Measurements from ENCODE around the gene NNT.

NNT gene

DNA sequence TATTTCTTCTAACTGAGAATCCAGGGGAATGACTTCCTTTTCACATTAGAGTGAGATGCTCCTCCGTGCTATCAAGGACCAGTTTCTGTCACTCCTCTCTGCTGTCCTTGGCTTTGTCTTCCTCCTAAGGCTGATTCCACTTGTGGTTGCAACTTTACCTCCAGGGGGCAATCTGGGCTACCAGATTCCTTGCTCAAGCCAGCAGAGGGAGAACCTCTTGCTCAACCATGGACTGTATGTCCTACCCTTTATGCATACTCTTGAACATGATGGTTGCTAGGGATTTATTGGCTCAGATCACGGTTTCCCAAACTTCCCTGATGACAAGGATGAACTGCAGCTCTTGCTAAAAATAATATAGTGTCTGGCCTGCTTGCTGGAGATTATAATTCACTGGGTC lies 24.0 kb downstream of the NNT start:
- Histone ChIP-seq H3K36me3 (ENCODE audit: insufficient read depth, low read length) (no peaks in the 10 kb centered on the region), H3K9ac (ENCODE audit: low read depth, low read length) (no peak overlapping the region), H3K9me3 (ENCODE audit: control insufficient read depth, insufficient read depth, low read length) (no peaks in the 10 kb centered on the region), H3K4me1 (ENCODE audit: insufficient read depth, low read length) (peaks cover 4% of the 10 kb centered on the region; the same call in 1 of the 2 replicates)

DNA sequence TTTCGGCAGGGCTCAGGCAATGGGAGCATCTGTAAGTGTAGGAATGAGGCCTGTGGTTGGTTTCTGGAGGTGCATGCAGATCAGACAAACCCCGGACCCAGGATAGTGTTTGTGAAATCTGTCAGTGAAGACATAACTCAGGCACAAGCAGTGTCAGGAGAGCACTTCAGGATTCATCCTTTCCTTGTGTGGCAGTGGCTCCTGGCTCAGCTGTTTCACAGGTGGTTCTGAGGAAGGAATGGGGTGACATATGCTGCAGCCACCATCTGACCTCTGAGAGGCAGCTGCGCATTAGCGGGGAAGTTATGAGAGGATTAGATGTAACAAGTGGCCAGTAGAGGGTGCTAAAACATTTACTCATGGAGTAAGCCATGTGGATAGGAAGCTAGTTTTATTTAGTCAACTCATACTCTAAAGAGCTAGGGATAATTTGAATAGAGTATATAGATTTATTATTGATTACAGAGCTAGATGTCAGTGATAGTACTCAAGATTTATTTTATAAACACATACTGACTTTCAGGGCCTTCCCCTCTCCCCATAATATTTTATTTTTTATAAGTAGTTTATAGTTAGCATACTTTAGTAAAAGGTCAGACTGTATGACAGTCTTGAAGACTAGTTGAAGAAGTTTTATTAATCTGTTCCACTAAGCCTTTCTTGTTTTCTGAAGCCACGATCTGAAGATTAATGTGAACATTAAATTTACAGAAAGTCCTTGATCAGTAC lies 28.4 kb downstream of the NNT start:
- Histone ChIP-seq H3K9me3 (ENCODE audit: control insufficient read depth, insufficient read depth, low read length) (no peaks in the 10 kb centered on the region), H3K4me1 (ENCODE audit: insufficient read depth, low read length) (peaks cover 4% of the 10 kb centered on the region; the same call in 1 of the 2 replicates), H3K36me3 (ENCODE audit: insufficient read depth, low read length) (no peaks in the 10 kb centered on the region), H3K9ac (ENCODE audit: low read depth, low read length) (no peak overlapping the region)

DNA sequence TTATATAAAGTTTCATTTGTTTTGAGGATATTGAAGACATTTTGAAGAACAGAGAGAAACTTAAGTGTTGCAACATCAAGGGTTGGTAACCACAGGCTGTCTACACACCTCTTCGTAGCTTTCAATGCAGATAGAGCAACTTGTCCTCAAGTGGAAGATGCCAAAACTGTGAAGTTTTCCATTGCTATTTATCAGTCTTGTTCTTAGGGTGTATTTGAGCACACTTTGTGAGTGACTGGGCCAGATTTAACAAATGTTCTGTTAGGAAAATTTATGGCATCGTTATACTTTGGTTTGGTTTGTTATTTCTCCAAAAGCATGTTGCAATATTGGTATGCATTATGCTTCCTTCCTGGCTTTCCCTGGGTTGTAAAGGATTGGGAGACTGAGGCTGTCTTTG lies 31.6 kb downstream of the NNT start:
- H3K9ac ChIP-seq (ENCODE audit: low read depth, low read length), result no peak overlapping the region
- H3K9me3 ChIP-seq (ENCODE audit: control insufficient read depth, insufficient read depth, low read length), result no peaks in the 10 kb centered on the region
- H3K36me3 ChIP-seq (ENCODE audit: insufficient read depth, low read length), result no peaks in the 10 kb centered on the region
- H3K4me1 ChIP-seq (ENCODE audit: insufficient read depth, low read length), result peaks cover 4% of the 10 kb centered on the region; the same call in 1 of the 2 replicates

DNA sequence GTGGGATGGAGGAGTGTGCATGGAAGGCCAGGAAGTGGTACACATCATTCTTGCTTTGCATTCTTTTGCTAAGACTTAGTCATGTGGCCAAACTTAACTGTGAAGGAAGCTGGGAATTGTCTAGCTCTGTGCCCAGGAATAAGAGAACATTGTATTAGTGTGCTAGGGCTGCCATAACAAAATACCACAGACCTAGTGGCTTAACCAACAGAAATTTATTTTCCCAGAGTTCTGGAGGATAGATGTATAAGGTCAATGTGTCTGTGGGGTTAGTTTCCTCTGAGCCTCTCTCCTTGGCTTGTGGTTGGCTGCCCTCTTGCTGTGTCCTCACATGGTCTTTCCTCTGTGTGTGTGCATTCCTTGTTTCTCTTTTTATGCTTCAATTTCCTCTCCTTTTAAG lies 32.4 kb downstream of the NNT start:
- no peaks in the 10 kb centered on the region for H3K36me3 ChIP-seq (ENCODE audit: insufficient read depth, low read length)
- no peak overlapping the region for H3K9ac ChIP-seq (ENCODE audit: low read depth, low read length)
- H3K9me3 ChIP-seq (ENCODE audit: control insufficient read depth, insufficient read depth, low read length), result no peaks in the 10 kb centered on the region

DNA sequence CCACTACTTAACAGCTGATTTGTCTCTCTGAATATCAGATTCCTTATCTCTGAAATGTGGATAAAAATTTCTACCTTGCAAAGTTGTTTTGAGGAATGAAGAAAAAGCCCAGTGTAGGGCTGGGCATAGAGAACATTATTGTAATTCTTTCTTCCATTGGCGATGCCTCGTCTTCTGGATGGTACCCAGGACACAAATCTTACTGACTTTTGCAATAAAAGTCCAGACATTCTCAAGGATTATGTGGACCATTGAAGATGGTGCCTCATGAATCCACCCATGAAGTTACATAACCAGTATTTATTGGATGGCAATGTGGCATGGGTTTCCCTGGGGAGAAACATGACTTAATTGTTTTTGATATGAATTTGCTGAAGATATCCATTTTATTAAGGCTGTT lies 33.1 kb downstream of the NNT start:
- no peaks in the 10 kb centered on the region for H3K9me3 ChIP-seq (ENCODE audit: control insufficient read depth, insufficient read depth, low read length)
- H3K36me3 ChIP-seq (ENCODE audit: insufficient read depth, low read length), result no peaks in the 10 kb centered on the region
- H3K4me1 ChIP-seq (ENCODE audit: insufficient read depth, low read length), result peaks cover 2% of the 10 kb centered on the region; the same call in 1 of the 2 replicates
- H3K9ac ChIP-seq (ENCODE audit: low read depth, low read length), result no peak overlapping the region

More for the DNA sequence above, 32.4 kb downstream of the NNT start:
- H3K4me1 ChIP-seq (ENCODE audit: insufficient read depth, low read length), result peaks cover 4% of the 10 kb centered on the region; the same call in 1 of the 2 replicates

DNA sequence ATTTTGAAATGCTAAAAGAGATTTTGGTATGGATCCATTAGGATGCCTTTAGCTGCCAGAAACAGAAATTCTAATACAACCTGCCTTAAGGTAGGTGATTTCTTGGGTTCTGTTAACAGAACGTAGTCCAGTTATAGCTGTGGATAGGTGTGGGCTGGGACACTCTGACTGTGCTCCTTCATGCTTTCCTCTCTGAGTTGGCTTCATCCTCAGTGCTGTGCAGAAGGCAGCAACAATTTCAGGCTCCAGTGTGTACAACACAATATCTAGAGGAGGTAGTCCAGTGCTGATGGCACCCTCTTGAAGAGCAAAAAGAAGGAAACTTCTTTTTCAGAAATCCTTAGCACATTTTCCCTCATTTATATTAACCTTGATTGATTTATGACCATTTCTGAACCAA lies 34.4 kb downstream of the NNT start:
- Histone ChIP-seq H3K9me3 (ENCODE audit: control insufficient read depth, insufficient read depth, low read length) (no peaks in the 10 kb centered on the region), H3K4me1 (ENCODE audit: insufficient read depth, low read length) (no peaks in the 10 kb centered on the region), H3K36me3 (ENCODE audit: insufficient read depth, low read length) (no peaks in the 10 kb centered on the region), H3K9ac (ENCODE audit: low read depth, low read length) (no peak overlapping the region)

DNA sequence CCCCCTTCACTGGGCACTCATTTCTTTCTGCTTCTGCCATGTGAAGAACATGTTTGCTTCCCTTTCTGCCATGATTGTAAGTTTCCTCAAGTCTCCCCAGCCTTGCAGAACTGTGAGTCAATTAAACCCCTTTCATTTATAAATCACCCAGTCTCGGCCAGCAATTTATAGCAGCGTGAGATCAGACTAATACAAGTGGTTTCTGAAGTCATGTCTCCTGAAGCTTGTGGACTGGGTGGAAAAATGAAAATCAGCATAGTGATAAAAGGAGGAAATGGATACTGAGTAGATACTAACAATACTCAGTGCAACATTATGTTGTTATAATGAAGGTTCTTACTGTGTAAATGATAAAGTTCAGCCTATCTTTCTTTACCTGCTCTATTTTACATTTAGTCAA lies 35.1 kb downstream of the NNT start:
- Histone ChIP-seq H3K36me3 (ENCODE audit: insufficient read depth, low read length) (no peaks in the 10 kb centered on the region), H3K4me1 (ENCODE audit: insufficient read depth, low read length) (no peaks in the 10 kb centered on the region), H3K9me3 (ENCODE audit: control insufficient read depth, insufficient read depth, low read length) (no peaks in the 10 kb centered on the region), H3K9ac (ENCODE audit: low read depth, low read length) (no peak overlapping the region)

DNA sequence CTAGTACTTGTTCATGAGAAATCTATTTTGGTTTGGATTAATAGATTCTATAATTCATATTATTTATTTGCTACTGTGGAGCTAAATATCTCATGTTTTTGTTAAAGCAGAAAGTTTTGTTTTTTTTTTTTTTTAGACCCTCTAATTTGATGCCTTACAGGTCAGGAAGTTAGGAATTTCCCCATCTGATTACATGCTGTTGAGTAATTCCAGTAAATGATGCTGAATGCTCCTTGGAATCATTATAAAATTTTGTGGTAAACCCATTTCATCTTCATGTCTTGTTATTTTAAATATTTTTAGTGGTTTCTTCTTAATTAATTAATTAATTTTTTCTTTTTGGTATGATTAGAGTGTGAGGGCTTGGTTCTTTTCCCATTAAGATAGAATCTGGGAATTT lies 35.6 kb downstream of the NNT start:
- Histone ChIP-seq H3K36me3 (ENCODE audit: insufficient read depth, low read length) (no peaks in the 10 kb centered on the region), H3K9ac (ENCODE audit: low read depth, low read length) (no peak overlapping the region), H3K4me1 (ENCODE audit: insufficient read depth, low read length) (no peaks in the 10 kb centered on the region), H3K9me3 (ENCODE audit: control insufficient read depth, insufficient read depth, low read length) (no peaks in the 10 kb centered on the region)

DNA sequence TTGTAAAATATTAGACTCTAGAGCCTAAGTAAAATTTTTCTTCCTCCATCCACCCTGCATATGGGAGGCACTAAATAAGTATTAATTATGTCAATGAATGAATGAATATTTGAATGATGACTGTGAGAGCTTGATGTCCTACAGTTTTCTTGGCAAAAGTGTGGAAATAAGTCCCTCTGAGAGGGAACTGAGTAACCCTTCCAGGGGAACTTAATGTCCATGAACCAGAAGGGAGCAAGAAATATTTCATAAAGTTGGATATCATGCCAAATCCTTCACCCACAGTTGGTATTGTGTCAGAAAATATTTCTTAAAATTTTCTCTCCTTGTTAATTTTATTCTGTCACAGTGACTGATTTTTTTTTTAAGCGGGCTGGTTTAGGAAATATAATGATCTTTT lies 36.6 kb downstream of the NNT start:
- no peaks in the 10 kb centered on the region for H3K4me1 ChIP-seq (ENCODE audit: insufficient read depth, low read length)
- H3K9ac ChIP-seq (ENCODE audit: low read depth, low read length), result no peak overlapping the region
- H3K9me3 ChIP-seq (ENCODE audit: control insufficient read depth, insufficient read depth, low read length), result no peaks in the 10 kb centered on the region
- H3K36me3 ChIP-seq (ENCODE audit: insufficient read depth, low read length), result no peaks in the 10 kb centered on the region

DNA sequence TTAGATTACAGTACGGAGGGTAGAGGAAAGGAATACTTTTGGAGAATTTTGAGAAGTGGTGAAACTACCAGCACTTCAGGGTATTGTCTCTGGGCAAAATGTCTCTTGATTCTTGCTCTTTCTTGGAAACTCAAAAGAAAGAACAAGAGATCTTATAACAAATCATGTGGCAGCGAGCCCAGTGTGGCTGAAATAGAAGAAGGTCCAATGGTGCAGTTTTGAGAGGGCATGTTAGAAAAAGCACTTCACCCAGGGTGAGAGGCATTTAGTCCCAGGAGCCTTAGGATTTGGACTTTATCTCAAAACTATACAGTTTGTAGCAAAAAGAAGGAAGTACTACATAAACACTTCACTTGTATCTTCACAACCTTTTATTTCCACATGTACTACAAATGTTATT lies 39.4 kb downstream of the NNT start:
- no peaks in the 10 kb centered on the region for H3K36me3 ChIP-seq (ENCODE audit: insufficient read depth, low read length)
- no peak overlapping the region for H3K9ac ChIP-seq (ENCODE audit: low read depth, low read length)
- H3K4me1 ChIP-seq (ENCODE audit: insufficient read depth, low read length), result no peaks in the 10 kb centered on the region
- no peaks in the 10 kb centered on the region for H3K9me3 ChIP-seq (ENCODE audit: control insufficient read depth, insufficient read depth, low read length)

DNA sequence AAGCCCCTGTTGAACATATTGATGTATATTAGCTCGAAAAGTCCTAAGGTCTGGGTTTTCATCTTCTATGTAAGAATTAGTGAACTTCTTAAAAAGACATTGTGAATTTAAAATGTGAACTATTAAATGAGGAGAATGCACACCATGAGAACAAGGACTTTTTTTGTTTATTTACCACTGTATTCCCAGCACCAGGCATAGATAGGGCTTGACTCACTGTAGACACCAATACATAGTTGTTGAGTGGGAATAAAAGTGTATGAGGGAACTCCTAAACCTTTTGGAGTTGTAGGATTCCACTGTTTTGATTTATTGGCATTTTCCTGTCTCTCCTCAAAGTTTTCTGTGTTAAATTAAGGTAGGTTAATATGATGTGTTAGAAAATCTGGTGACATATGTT lies 40.3 kb downstream of the NNT start:
- Histone ChIP-seq H3K4me1 (ENCODE audit: insufficient read depth, low read length) (no peaks in the 10 kb centered on the region), H3K36me3 (ENCODE audit: insufficient read depth, low read length) (no peaks in the 10 kb centered on the region), H3K9me3 (ENCODE audit: control insufficient read depth, insufficient read depth, low read length) (no peaks in the 10 kb centered on the region), H3K9ac (ENCODE audit: low read depth, low read length) (no peak overlapping the region)

DNA sequence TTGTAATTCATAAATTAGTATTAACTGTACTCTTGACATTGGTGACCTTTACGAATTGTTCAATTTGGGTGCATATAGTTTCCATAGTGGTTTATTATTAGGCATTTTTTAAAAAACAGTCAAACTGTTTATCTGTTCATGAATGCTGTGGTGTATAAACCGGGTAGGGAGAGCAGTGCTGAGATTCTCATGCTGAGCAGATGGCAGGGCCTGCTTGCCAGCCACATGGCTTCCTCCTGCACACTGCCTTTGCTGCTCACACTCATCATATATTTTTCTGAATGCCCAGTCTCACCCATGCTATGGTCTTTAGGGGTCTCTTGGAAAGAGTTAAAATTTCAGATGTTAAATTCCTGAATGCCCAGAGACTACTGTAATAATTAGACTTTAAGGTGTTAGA lies 40.8 kb downstream of the NNT start:
- H3K9ac ChIP-seq (ENCODE audit: low read depth, low read length), result no peak overlapping the region
- H3K4me1 ChIP-seq (ENCODE audit: insufficient read depth, low read length), result no peaks in the 10 kb centered on the region
- H3K9me3 ChIP-seq (ENCODE audit: control insufficient read depth, insufficient read depth, low read length), result no peaks in the 10 kb centered on the region
- no peaks in the 10 kb centered on the region for H3K36me3 ChIP-seq (ENCODE audit: insufficient read depth, low read length)

DNA sequence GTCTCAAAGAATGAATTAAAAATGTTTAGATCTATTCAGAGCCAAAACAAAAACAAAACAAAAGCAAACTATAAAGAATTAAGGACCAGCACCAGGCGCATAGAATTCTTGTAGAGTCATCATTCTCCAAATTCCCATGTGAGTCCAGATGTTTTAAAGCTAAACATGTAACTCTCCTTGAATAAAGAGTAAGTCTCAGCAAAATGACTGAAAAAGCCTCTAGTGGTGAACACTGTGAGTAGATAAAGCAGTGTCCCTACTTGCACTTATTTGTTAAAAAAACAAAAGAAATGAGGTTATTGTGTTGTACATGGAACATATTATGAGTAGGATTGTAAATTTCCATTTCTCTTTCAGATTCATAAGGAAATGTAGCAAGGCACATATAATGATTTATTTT lies 44.0 kb downstream of the NNT start:
- Histone ChIP-seq H3K4me1 (ENCODE audit: insufficient read depth, low read length) (no peaks in the 10 kb centered on the region), H3K9me3 (ENCODE audit: control insufficient read depth, insufficient read depth, low read length) (no peaks in the 10 kb centered on the region), H3K36me3 (ENCODE audit: insufficient read depth, low read length) (no peaks in the 10 kb centered on the region), H3K9ac (ENCODE audit: low read depth, low read length) (no peak overlapping the region)

DNA sequence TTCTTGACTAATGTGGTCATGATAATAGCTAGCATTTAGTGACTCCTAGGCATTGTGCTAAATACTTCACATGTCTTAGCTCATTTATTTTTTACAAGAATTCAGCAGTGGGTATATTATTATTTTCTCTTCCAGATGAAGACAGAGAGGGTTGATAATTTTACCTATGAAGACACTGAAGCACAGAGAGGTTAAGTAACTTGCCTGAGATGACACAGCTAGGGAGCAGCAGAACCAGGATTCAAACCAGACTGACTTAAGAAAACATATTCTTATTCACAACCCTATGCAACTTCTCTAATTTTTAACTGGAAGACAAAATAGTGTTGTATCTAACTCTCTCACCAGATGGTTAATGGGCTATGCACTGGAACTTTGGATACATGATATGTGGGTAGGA lies 44.8 kb downstream of the NNT start:
- Histone ChIP-seq H3K36me3 (ENCODE audit: insufficient read depth, low read length) (no peaks in the 10 kb centered on the region), H3K9me3 (ENCODE audit: control insufficient read depth, insufficient read depth, low read length) (no peaks in the 10 kb centered on the region), H3K9ac (ENCODE audit: low read depth, low read length) (no peak overlapping the region), H3K4me1 (ENCODE audit: insufficient read depth, low read length) (no peaks in the 10 kb centered on the region)

DNA sequence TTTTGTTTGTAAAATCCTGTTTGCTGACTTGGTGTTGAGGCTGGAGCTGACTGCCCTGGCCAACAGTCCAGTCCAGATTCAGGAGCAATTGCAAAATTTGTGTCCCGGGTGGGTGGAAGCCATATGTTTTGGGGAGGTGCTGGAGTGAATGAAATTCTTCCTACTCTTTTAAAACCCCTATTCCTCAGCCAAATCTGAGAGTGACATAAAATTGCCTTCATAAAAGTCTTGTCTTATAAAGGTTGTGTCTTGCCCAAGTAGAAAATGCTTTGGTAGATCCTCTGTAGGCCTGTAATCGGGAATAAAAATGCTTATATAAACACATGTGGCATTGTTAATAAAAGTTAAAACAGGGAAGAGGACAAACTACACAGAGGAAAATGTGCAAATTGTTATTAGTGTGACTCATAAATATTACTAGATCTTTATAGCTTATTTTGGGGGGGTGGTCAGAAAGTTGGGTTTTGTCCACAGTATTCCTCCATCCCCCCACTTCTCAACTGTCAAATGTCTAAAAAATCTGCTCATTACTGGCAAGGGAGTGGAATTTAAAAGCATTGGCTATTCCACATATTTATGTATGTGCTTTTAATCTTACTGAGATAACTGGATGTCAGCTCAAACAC lies 45.6 kb downstream of the NNT start:
- Histone ChIP-seq H3K4me1 (ENCODE audit: insufficient read depth, low read length) (no peaks in the 10 kb centered on the region), H3K9me3 (ENCODE audit: control insufficient read depth, insufficient read depth, low read length) (no peaks in the 10 kb centered on the region), H3K36me3 (ENCODE audit: insufficient read depth, low read length) (no peaks in the 10 kb centered on the region), H3K9ac (ENCODE audit: low read depth, low read length) (no peak overlapping the region)
